ENCODE data around the gene CELSR2.
"Not testable (repeated sequence)": the region's sequence is repeated elsewhere in the genome, so short reads cannot be mapped to it uniquely, and the experiment has no call there.

DNA sequence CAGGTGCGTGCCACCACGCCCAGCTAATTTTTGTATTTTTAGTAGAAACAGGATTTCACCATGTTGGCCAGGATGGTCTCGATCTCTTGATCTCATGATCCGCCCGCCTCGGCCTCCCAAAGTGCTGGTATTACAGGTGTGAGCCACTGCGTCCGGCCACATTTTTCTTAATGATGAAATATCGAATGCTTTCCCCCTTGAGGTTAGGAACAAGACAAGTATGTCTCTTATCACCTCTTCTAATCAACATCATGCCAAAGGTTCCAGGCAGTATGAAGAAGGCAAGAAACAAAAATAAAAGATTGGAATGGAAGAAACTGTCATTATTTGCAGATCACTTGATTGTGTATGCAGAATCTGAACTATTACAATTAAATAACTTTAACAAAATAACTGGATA is 28.1 kb upstream of the CELSR2 start:
- not testable (repeated sequence) for TF ChIP-seq TSHZ1 (tag by site-specific recombination; IDR thresholded peaks at IDR 0.05; ENCODE audit: borderline replicate concordance); ZNF707 (tag by site-specific recombination; IDR thresholded peaks at IDR 0.05); TCF7L2 (IDR thresholded peaks at IDR 0.05; ENCODE audit: borderline replicate concordance, low read depth, low read length); PRDM10 (tag by site-specific recombination; IDR thresholded peaks at IDR 0.05); ZNF510 (tag by site-specific recombination; IDR thresholded peaks at IDR 0.05; ENCODE audit: insufficient replicate concordance); CTCF (tag by site-specific recombination; IDR thresholded peaks at IDR 0.05); KLF1 (tag by site-specific recombination; IDR thresholded peaks at IDR 0.05); ZNF112 (tag by site-specific recombination; IDR thresholded peaks at IDR 0.05); ZNF664 (tag by site-specific recombination; IDR thresholded peaks at IDR 0.05); KLF16 (tag by site-specific recombination; IDR thresholded peaks at IDR 0.05)
- TF ChIP-seq, protein P1, sequence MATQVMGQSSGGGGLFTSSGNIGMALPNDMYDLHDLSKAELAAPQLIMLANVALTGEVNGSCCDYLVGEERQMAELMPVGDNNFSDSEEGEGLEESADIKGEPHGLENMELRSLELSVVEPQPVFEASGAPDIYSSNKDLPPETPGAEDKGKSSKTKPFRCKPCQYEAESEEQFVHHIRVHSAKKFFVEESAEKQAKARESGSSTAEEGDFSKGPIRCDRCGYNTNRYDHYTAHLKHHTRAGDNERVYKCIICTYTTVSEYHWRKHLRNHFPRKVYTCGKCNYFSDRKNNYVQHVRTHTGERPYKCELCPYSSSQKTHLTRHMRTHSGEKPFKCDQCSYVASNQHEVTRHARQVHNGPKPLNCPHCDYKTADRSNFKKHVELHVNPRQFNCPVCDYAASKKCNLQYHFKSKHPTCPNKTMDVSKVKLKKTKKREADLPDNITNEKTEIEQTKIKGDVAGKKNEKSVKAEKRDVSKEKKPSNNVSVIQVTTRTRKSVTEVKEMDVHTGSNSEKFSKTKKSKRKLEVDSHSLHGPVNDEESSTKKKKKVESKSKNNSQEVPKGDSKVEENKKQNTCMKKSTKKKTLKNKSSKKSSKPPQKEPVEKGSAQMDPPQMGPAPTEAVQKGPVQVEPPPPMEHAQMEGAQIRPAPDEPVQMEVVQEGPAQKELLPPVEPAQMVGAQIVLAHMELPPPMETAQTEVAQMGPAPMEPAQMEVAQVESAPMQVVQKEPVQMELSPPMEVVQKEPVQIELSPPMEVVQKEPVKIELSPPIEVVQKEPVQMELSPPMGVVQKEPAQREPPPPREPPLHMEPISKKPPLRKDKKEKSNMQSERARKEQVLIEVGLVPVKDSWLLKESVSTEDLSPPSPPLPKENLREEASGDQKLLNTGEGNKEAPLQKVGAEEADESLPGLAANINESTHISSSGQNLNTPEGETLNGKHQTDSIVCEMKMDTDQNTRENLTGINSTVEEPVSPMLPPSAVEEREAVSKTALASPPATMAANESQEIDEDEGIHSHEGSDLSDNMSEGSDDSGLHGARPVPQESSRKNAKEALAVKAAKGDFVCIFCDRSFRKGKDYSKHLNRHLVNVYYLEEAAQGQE (tag by site-specific recombination; IDR thresholded peaks at IDR 0.05) = not testable (repeated sequence)
- TF ChIP-seq, protein P2, sequence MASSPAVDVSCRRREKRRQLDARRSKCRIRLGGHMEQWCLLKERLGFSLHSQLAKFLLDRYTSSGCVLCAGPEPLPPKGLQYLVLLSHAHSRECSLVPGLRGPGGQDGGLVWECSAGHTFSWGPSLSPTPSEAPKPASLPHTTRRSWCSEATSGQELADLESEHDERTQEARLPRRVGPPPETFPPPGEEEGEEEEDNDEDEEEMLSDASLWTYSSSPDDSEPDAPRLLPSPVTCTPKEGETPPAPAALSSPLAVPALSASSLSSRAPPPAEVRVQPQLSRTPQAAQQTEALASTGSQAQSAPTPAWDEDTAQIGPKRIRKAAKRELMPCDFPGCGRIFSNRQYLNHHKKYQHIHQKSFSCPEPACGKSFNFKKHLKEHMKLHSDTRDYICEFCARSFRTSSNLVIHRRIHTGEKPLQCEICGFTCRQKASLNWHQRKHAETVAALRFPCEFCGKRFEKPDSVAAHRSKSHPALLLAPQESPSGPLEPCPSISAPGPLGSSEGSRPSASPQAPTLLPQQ (tag by site-specific recombination; IDR thresholded peaks at IDR 0.05) = not testable (repeated sequence)
